ENCODE data around the gene LRCH1. TPM values are rescaled to one million over a fixed set of nuclear protein-coding genes. Genes with fewer than 3 reads are reported as not detected.

Gene LRCH1
- total RNA-seq, 4 donors from 2014 or later: 54.3 to 72.2 (median 57.4) TPM

DNA sequence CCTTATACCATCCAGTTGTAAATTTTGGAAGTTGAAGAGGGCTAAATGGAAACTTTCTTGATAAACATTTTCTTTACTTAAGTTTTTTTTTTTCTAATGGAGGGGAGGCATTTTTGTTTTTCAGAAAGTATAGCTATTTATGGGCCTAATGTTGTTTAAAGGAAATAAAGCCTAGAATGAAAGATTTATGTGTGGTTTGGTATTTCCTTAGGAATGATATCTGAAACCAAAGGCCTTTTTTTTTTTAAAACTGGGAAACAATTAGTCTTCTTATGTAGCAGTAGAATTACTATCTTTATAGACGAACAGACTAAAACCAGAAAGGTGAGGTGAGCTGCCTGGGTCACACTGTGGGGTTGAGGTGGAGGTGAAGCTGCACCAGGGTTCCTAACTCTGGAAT is 163.9 kb downstream of the LRCH1 start:
- no peak for ATAC-seq
- TF ChIP-seq EP300 (IDR thresholded peaks at IDR 0.05) (no peak), POLR2AphosphoS5 (IDR thresholded peaks at IDR 0.05) (no peak)
- H3K27me3 ChIP-seq: no peaks in the 10 kb centered on the region
- WGBS, 2 donors (ENCODE audit: low coverage in 1 of 2): 93% methylated on average over 1 of the region's 1 CpG; no CpG with 5 or more reads in 1 of the 2 donors
- H3K4me1 ChIP-seq: peaks cover 0 to 7% (median 0%) of the 10 kb centered on the region in 3 donors
- H3K9me3 ChIP-seq: no peaks in the 10 kb centered on the region
- H3K4me3 ChIP-seq: no peak overlapping the region
- H3K36me3 ChIP-seq: peaks cover 0 to 30% of the 10 kb centered on the region in 2 donors
- H3K27ac ChIP-seq: no peak overlapping the region

DNA sequence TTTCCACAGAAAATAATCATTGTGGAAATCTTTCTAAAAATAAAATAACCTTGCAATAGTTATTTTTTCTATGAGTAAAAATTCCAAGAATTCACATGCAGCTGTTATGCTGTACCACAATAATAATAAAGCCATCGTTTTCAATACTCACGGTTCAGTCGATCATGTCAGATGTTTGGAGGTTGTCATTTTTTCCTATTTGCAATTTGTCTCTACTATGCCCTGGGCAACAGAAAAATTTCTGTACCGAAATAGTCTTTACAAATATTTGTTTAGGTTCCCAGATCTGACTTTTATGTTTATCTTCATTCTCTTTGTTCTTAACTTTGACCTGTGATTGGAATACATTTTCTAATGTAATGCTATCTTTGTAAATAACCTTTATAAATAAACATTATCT is 164.3 kb downstream of the LRCH1 start:
- Histone ChIP-seq H3K36me3 (peaks cover 0 to 25% of the 10 kb centered on the region in 2 donors), H3K4me3 (no peak overlapping the region), H3K27ac (no peak overlapping the region), H3K4me1 (peaks cover 0 to 7% (median 0%) of the 10 kb centered on the region in 3 donors), H3K9me3 (no peaks in the 10 kb centered on the region), H3K27me3 (no peaks in the 10 kb centered on the region)
- ATAC-seq: no peak
- WGBS, 2 donors (ENCODE audit: low coverage in 1 of 2): 85 to 88% methylated on average over 4 of the region's 4 CpGs
- TF ChIP-seq, protein P1, sequence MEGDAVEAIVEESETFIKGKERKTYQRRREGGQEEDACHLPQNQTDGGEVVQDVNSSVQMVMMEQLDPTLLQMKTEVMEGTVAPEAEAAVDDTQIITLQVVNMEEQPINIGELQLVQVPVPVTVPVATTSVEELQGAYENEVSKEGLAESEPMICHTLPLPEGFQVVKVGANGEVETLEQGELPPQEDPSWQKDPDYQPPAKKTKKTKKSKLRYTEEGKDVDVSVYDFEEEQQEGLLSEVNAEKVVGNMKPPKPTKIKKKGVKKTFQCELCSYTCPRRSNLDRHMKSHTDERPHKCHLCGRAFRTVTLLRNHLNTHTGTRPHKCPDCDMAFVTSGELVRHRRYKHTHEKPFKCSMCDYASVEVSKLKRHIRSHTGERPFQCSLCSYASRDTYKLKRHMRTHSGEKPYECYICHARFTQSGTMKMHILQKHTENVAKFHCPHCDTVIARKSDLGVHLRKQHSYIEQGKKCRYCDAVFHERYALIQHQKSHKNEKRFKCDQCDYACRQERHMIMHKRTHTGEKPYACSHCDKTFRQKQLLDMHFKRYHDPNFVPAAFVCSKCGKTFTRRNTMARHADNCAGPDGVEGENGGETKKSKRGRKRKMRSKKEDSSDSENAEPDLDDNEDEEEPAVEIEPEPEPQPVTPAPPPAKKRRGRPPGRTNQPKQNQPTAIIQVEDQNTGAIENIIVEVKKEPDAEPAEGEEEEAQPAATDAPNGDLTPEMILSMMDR (IDR thresholded peaks at IDR 0.05): no peak
- no peak for TF ChIP-seq EP300 (IDR thresholded peaks at IDR 0.05)
- no peak for TF ChIP-seq POLR2AphosphoS5 (IDR thresholded peaks at IDR 0.05)
- no peak for TF ChIP-seq POLR2A (IDR thresholded peaks at IDR 0.05)

DNA sequence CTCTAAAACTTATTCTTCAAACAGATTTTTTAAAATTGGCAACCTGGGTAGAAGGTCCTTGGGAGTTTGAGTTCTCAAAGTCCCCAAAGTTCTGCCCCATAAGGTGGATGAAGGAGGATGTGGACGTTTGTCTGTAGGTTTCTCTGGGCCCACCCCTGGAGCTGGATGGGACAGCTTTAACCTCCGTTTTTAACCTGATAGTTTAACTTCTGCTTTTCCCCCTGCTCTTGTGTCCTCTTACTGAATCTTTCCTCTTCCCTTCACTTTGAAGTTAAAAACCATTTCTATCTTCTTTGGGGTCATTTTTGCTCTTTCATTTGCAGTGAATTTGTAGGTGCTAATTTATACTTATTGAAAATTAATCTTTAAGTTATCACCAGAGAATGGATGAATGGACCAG is 164.9 kb downstream of the LRCH1 start:
- H3K4me1 ChIP-seq: peaks cover 0 to 7% (median 0%) of the 10 kb centered on the region in 3 donors
- 69% methylated on average over 2 of the region's 2 CpGs; no CpG with 5 or more reads in 1 of the 2 donors for WGBS, 2 donors (ENCODE audit: low coverage in 1 of 2)
- no peaks in the 10 kb centered on the region for H3K9me3 ChIP-seq
- no peak for ATAC-seq
- H3K27me3 ChIP-seq: no peaks in the 10 kb centered on the region
- H3K4me3 ChIP-seq: no peak overlapping the region
- H3K27ac ChIP-seq: no peak overlapping the region
- no peak for TF ChIP-seq POLR2AphosphoS5 (IDR thresholded peaks at IDR 0.05)
- no peak for TF ChIP-seq POLR2A (IDR thresholded peaks at IDR 0.05)
- TF ChIP-seq EP300 (IDR thresholded peaks at IDR 0.05): no peak
- TF ChIP-seq, protein P1 (IDR thresholded peaks at IDR 0.05): no peak
- peaks cover 0 to 20% of the 10 kb centered on the region in 2 donors for H3K36me3 ChIP-seq

DNA sequence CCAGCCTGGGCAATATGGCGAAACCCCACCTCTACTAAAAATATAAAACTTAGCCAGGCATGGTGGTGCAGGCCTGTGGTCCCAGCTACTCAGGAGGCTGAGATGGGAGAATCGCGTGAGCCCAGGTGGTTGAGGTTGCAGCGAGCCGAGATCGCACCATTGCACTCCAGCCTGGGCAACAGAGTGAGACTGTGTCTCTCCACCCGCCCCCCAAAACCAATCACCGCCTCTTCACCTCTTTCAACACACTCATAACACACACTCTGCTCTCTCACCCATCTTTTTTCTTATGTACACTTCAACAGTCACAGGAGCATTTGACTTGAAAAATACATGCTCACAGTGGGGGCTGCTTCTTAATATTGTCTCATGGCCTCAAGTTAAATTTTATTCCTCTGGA is 167.2 kb downstream of the LRCH1 start:
- no peaks in the 10 kb centered on the region for H3K9me3 ChIP-seq
- H3K4me1 ChIP-seq: peaks cover 0 to 7% (median 0%) of the 10 kb centered on the region in 3 donors
- no peak for TF ChIP-seq EP300 (IDR thresholded peaks at IDR 0.05)
- TF ChIP-seq, protein P1 (IDR thresholded peaks at IDR 0.05): no peak
- ATAC-seq: no peak
- H3K27ac ChIP-seq: no peak overlapping the region
- H3K4me3 ChIP-seq: no peak overlapping the region
- 92 to 98% methylated on average over 2 to 6 of the region's 8 CpGs for WGBS, 2 donors (ENCODE audit: low coverage in 1 of 2)
- peaks cover 7 to 28% of the 10 kb centered on the region in 2 donors for H3K36me3 ChIP-seq
- no peaks in the 10 kb centered on the region for H3K27me3 ChIP-seq

DNA sequence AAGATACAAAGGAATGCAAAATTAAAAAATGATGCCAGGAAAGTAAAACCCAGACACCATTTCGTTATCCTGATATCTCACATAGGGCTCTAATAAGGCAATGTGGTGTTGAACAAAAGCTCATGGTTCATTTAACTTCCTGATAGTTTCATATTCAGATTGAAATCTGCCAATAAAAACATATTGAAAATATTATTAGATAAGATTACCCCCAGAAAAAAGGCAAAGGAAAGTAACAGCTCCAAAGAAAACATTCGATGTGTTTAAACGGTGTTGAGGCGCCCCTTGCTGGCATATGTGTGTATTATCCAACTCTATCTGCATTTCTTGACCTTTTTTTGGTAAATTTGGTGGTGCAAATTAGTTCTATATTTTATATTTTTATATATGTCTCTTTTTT is 168.1 kb downstream of the LRCH1 start:
- TF ChIP-seq EP300 (IDR thresholded peaks at IDR 0.05) (no peak), POLR2A (IDR thresholded peaks at IDR 0.05) (no peak), POLR2AphosphoS5 (IDR thresholded peaks at IDR 0.05) (no peak)
- TF ChIP-seq, protein P1 (IDR thresholded peaks at IDR 0.05): peak; percentile 42 to 85 (median 76)
- H3K36me3 ChIP-seq: peaks cover 7 to 32% of the 10 kb centered on the region in 2 donors
- no peaks in the 10 kb centered on the region for H3K27me3 ChIP-seq
- H3K27ac ChIP-seq: no peak overlapping the region
- H3K4me3 ChIP-seq: no peak overlapping the region
- 8 to 11% methylated on average over 4 of the region's 4 CpGs for WGBS, 2 donors (ENCODE audit: low coverage in 1 of 2)
- no peak for ATAC-seq
- H3K9me3 ChIP-seq: no peaks in the 10 kb centered on the region
- H3K4me1 ChIP-seq: peaks cover 0 to 7% (median 0%) of the 10 kb centered on the region in 3 donors
